Neural crest cell (in vitro differentiated cells): Measurements from ENCODE around the gene TFF3. TPM values are rescaled to one million over a fixed set of nuclear protein-coding genes. Genes with fewer than 3 reads are reported as not detected.

Source experiments
- DNase-seq: peaks from one replicate; pipeline ENCODE4 v3.0.0; 2021; ENCODE audit warnings: low read depth, mixed read lengths, low spot score
- H3K27ac Mint-ChIP-seq: one replicate; pipeline ENCODE4 v1.8.0; 2021; ENCODE audit warnings: mild to moderate bottlenecking, mixed read lengths; ENCODE audit not compliant: unreplicated experiment
- H3K27me3 Mint-ChIP-seq: 2 replicates; pipeline ENCODE4 v1.8.0; 2021; ENCODE audit warnings: low read depth, mild to moderate bottlenecking, mixed read lengths
- H3K36me3 Mint-ChIP-seq: 2 replicates; pipeline ENCODE4 v1.8.0; 2021; ENCODE audit warnings: low read depth, mild to moderate bottlenecking, mixed read lengths
- H3K4me1 Mint-ChIP-seq: 2 replicates; pipeline ENCODE4 v1.8.0; 2021; ENCODE audit warnings: mixed read lengths
- H3K4me3 Mint-ChIP-seq: one replicate; pipeline ENCODE4 v1.8.0; 2021; ENCODE audit warnings: mild to moderate bottlenecking, mixed read lengths
- H3K9me3 Mint-ChIP-seq: 2 replicates; pipeline ENCODE4 v1.8.0; 2021; ENCODE audit warnings: mixed read lengths
- CTCF ChIP-seq: fragments of 200-600 bp; sonication (generic); conservative IDR thresholded peaks from 2 replicates; pipeline ENCODE4 v1.5.0; 2021; ENCODE audit warnings: antibody characterized with exemption, mild to moderate bottlenecking
- total RNA-seq: library from RNA; stranded (reverse); gene quantifications from 2 replicates; pipeline ENCODE4 v1.2.1, GENCODE V29; 2021

TFF3 gene
- total RNA-seq, 1 donor from 2014 or later, result not detected

- no peaks in the 10 kb centered on the region for H3K27me3 Mint-ChIP-seq
- H3K36me3 Mint-ChIP-seq, result no peaks in the 10 kb centered on the region
- H3K4me1 Mint-ChIP-seq, result peaks cover 10% of the 10 kb centered on the region
- H3K27ac Mint-ChIP-seq, result no peak overlapping the region
- TF ChIP-seq CTCF, result no peak
- H3K4me3 Mint-ChIP-seq, result no peak overlapping the region
- no peaks in the 10 kb centered on the region for H3K9me3 Mint-ChIP-seq
- no peak for DNase-seq
These were observed 35.8 kb downstream of the TFF3 start for GRCh38 chr21:42279341-42279871.

- Mint-ChIP-seq H3K36me3 (no peaks in the 10 kb centered on the region), H3K4me1 (peaks cover 10% of the 10 kb centered on the region), H3K4me3 (no peak overlapping the region), H3K9me3 (no peaks in the 10 kb centered on the region), H3K27me3 (no peaks in the 10 kb centered on the region), H3K27ac (peak overlapping the region; percentile 84)
- TF ChIP-seq CTCF, result no peak
- no peak for DNase-seq
These were observed 36.6 kb downstream of the TFF3 start for GRCh38 chr21:42278451-42279149.

- no peak overlapping the region for H3K27ac Mint-ChIP-seq
- peaks cover 10% of the 10 kb centered on the region for H3K4me1 Mint-ChIP-seq
These were observed 37.6 kb downstream of the TFF3 start for GRCh38 chr21:42277593-42277992.

GRCh38 chr21:42276526-42277154 is 38.6 kb downstream of the TFF3 start:
- no peaks in the 10 kb centered on the region for H3K27me3 Mint-ChIP-seq
- TF ChIP-seq CTCF, result no peak
- H3K27ac Mint-ChIP-seq, result no peak overlapping the region
- peaks cover 10% of the 10 kb centered on the region for H3K4me1 Mint-ChIP-seq
- H3K4me3 Mint-ChIP-seq, result no peak overlapping the region
- H3K9me3 Mint-ChIP-seq, result no peaks in the 10 kb centered on the region
- no peak for DNase-seq
- H3K36me3 Mint-ChIP-seq, result no peaks in the 10 kb centered on the region

More at GRCh38 chr21:42277593-42277992, 37.6 kb downstream of the TFF3 start:
- no peak for DNase-seq
- no peaks in the 10 kb centered on the region for H3K36me3 Mint-ChIP-seq
- H3K27me3 Mint-ChIP-seq, result no peaks in the 10 kb centered on the region
- no peak overlapping the region for H3K4me3 Mint-ChIP-seq
- TF ChIP-seq CTCF, result no peak
- no peaks in the 10 kb centered on the region for H3K9me3 Mint-ChIP-seq

- no peak overlapping the region for H3K27ac Mint-ChIP-seq
- H3K27me3 Mint-ChIP-seq, result no peaks in the 10 kb centered on the region
- peaks cover 10% of the 10 kb centered on the region for H3K4me1 Mint-ChIP-seq
- no peak overlapping the region for H3K4me3 Mint-ChIP-seq
- no peak for DNase-seq
- H3K9me3 Mint-ChIP-seq, result no peaks in the 10 kb centered on the region
- H3K36me3 Mint-ChIP-seq, result no peaks in the 10 kb centered on the region
- TF ChIP-seq CTCF, result no peak
These were observed 39.1 kb downstream of the TFF3 start for GRCh38 chr21:42276076-42276475.
